Fibroblast of mammary gland (primary cell): ENCODE results near the gene C1QB.
A peak's percentile ranks its signal among the peaks of the same experiment; 100 is the strongest.

Experiments
- DNase-seq: peaks from one replicate; pipeline ENCODE4 v3.0.0-alpha.2; 2010; ENCODE audit warnings: low read depth
- H3K4me3 ChIP-seq: 2 replicates; pipeline ENCODE4 v1.5.1; 2011; ENCODE audit warnings: low read depth, mild to moderate bottlenecking, low read length, moderate library complexity; ENCODE audit not compliant: control insufficient read depth
- CTCF ChIP-seq: conservative IDR thresholded peaks from 2 replicates; pipeline ENCODE4 v1.5.1; 2011; ENCODE audit warnings: low read depth, low read length, inconsistent platforms; ENCODE audit not compliant: control insufficient read depth, insufficient read depth

C1QB gene

GRCh38 chr1:22709891-22710700 is 57.1 kb downstream of the C1QB start:
- TF ChIP-seq CTCF = no peak
- H3K4me3 ChIP-seq = peak overlapping the region; percentile 28
- peak; percentile 58 for DNase-seq

GRCh38 chr1:22710701-22711049 is 57.6 kb downstream of the C1QB start, which contains the start of gene EPHB2:
Gene EPHB2 (plus strand): TSS chr1:22710839. CDS start chr1:22710983, 144 bp downstream.
- peak; percentile 19 for DNase-seq
- no peak for TF ChIP-seq CTCF
- peak within 1 kb of the TSS; percentile 40 for H3K4me3 ChIP-seq

GRCh38 chr1:22711071-22711470 is 58.0 kb downstream of the C1QB start:
- DNase-seq = no peak
- no peak overlapping the region for H3K4me3 ChIP-seq
- TF ChIP-seq CTCF = no peak
